ENCODE results near the gene ZNF709.
"Not testable (repeated sequence)": the region's sequence is repeated elsewhere in the genome, so short reads cannot be mapped to it uniquely, and the experiment has no call there.

ZNF709 gene

GRCh38 chr19:12496480-12496879 lies 11.9 kb upstream of the ZNF709 start:
- no peak for TF ChIP-seq CTCF (IDR thresholded peaks at IDR 0.05; ENCODE audit: low read depth, low read length, missing control alignments)
- no peak overlapping the region for H3K4me3 ChIP-seq (ENCODE audit: low read depth, low read length)
- in situ Hi-C loops (cut with HindIII; ENCODE audit: low sequenced_read_pairs): no loop called here
- no peak for DNase-seq (ENCODE audit: low read depth)

- in situ Hi-C loops (cut with HindIII; ENCODE audit: low sequenced_read_pairs): no loop called here
- DNase-seq (ENCODE audit: low read depth): peak; percentile 24
- H3K4me3 ChIP-seq (ENCODE audit: low read depth, low read length): peak overlapping the region; percentile 52
- peak; percentile 5 for TF ChIP-seq CTCF (IDR thresholded peaks at IDR 0.05; ENCODE audit: low read depth, low read length, missing control alignments)
These were observed 10.6 kb upstream of the ZNF709 start for GRCh38 chr19:12495002-12495802.

- in situ Hi-C loops (cut with HindIII; ENCODE audit: low sequenced_read_pairs): no loop called here
- H3K4me3 ChIP-seq (ENCODE audit: low read depth, low read length): no peak overlapping the region
- DNase-seq (ENCODE audit: low read depth): no peak
- TF ChIP-seq CTCF (IDR thresholded peaks at IDR 0.05; ENCODE audit: low read depth, low read length, missing control alignments): no peak
These were observed 9.7 kb upstream of the ZNF709 start for GRCh38 chr19:12494260-12494860.

GRCh38 chr19:12486265-12486783 lies 1.7 kb upstream of the ZNF709 start:
- in situ Hi-C loops (cut with HindIII; ENCODE audit: low sequenced_read_pairs); DNase-seq (ENCODE audit: low read depth); H3K4me3 ChIP-seq (ENCODE audit: low read depth, low read length): not testable (repeated sequence)

GRCh38 chr19:12485571-12485970 lies 955 bp upstream of the ZNF709 start:
- in situ Hi-C loops (cut with HindIII; ENCODE audit: low sequenced_read_pairs): no loop called here
- TF ChIP-seq CTCF (IDR thresholded peaks at IDR 0.05; ENCODE audit: low read depth, low read length, missing control alignments): no peak
- no peak for DNase-seq (ENCODE audit: low read depth)
- no peak overlapping the region for H3K4me3 ChIP-seq (ENCODE audit: low read depth, low read length)

GRCh38 chr19:12485052-12485416 lies 418 bp upstream of the ZNF709 start:
- in situ Hi-C loops (cut with HindIII; ENCODE audit: low sequenced_read_pairs): no loop called here
- H3K4me3 ChIP-seq (ENCODE audit: low read depth, low read length): peak overlapping the region; percentile 93
- DNase-seq (ENCODE audit: low read depth): no peak
- TF ChIP-seq CTCF (IDR thresholded peaks at IDR 0.05; ENCODE audit: low read depth, low read length, missing control alignments): no peak

- DNase-seq (ENCODE audit: low read depth): no peak
- H3K4me3 ChIP-seq (ENCODE audit: low read depth, low read length): peak overlapping the region; percentile 93
- TF ChIP-seq CTCF (IDR thresholded peaks at IDR 0.05; ENCODE audit: low read depth, low read length, missing control alignments): no peak
- in situ Hi-C loops (cut with HindIII; ENCODE audit: low sequenced_read_pairs): no loop called here
These were observed 625 bp downstream of the ZNF709 start for GRCh38 chr19:12484011-12484370.
